Esophagus muscularis mucosa (tissue), 4 donors: ENCODE results near the gene TTC27. TPM values are rescaled to one million over a fixed set of nuclear protein-coding genes. Genes with fewer than 3 reads are reported as not detected.

Experiments
- DNase-seq: peaks from one replicate; pipeline ENCODE4 v3.0.0-alpha.2; 2017; ENCODE audit errors: extremely low spot score
- H3K27ac ChIP-seq, 4 donors: fragments of 200-600 bp; sonication (generic); replicated peaks in 1 of 4; 1 replicate in 3 of 4; 2 replicates in 1 of 4; pipeline ENCODE4 v1.5.1; 2016 to 2019; ENCODE audit warnings: mild to moderate bottlenecking in 1 of 4
- H3K27me3 ChIP-seq, 4 donors: fragments of 200-600 bp; sonication (generic); one replicate each; pipeline versions ENCODE4 v1.5.1 to v1.6.0; 2016 to 2019
- H3K36me3 ChIP-seq, 4 donors: fragments of 200-600 bp; sonication (generic); one replicate each; pipeline ENCODE4 v1.5.1; 2016 to 2019
- H3K4me1 ChIP-seq, 4 donors: fragments of 200-600 bp; sonication (generic); one replicate each; pipeline ENCODE4 v1.5.1; 2016 to 2019
- H3K4me3 ChIP-seq, 4 donors: fragments of 200-600 bp; sonication (generic); 1 replicate in 2 of 4; 2 replicates in 2 of 4; pipeline ENCODE4 v1.5.1; 2016 to 2019; ENCODE audit warnings: mild to moderate bottlenecking in 4 of 4, moderate library complexity in 1 of 4
- H3K9me3 ChIP-seq, 4 donors: fragments of 200-600 bp; sonication (generic); 1 replicate in 3 of 4; 2 replicates in 1 of 4; pipeline ENCODE4 v1.5.1; 2016 to 2019
- CTCF ChIP-seq, 3 experiments: fragments of 200-600 bp in 2 of 3; fragments of 450-650 bp in 1 of 3; sonication (generic) in 2 of 3; IDR thresholded peaks; one replicate each; pipeline ENCODE4 v1.5.1; 2017 to 2019; ENCODE audit warnings: antibody characterized with exemption in 3 of 3, mild to moderate bottlenecking in 2 of 3, moderate library complexity in 1 of 3
- EP300 ChIP-seq: sonication (generic); formaldehyde crosslinking; IDR thresholded peaks from one replicate; pipeline ENCODE4 v1.6.1; 2017; ENCODE audit warnings: antibody characterized with exemption
- POLR2A ChIP-seq: fragments of 450-650 bp; IDR thresholded peaks from one replicate; pipeline ENCODE4 v1.6.1; 2017; ENCODE audit warnings: antibody characterized with exemption, moderate library complexity, mild to moderate bottlenecking, low read depth
- POLR2AphosphoS5 ChIP-seq, 2 donors: sonication (generic); formaldehyde crosslinking; IDR thresholded peaks; one replicate each; pipeline ENCODE4 v1.6.1; 2017; ENCODE audit warnings: antibody characterized with exemption in 2 of 2
- WGBS: methylation state at CpG from one replicate; pipeline ENCODE4 v1.1.5; 2018; 5-methylcytosine and 5-hydroxymethylcytosine counted together
- intact Hi-C: fragments of 100-400 bp; cut with DNase I; formaldehyde crosslinking; loops from one replicate; pipeline ENCODE4 v1.15.1; 2023
- total RNA-seq, 4 donors: library from RNA; depleted of rRNA; stranded (reverse); fragments of >200 nt; gene quantifications; one replicate each; pipeline versions ENCODE4 v1.1.0 to v1.2.1, GENCODE V29; 2016

Gene TTC27
- total RNA-seq, 4 donors from 2014 or later = 9.8 to 13.7 (median 12.3) TPM

- Histone ChIP-seq H3K4me1 (peaks cover 0 to 18% (median 0%) of the 10 kb centered on the region in 4 donors), H3K27me3 (no peaks in the 10 kb centered on the region), H3K9me3 (no peaks in the 10 kb centered on the region), H3K4me3 (no peak overlapping the region), H3K27ac (no peak overlapping the region), H3K36me3 (peaks cover 0 to 7% (median 0%) of the 10 kb centered on the region in 4 donors)
- WGBS = 95% methylated on average over 3 of the region's 3 CpGs
- intact Hi-C loops = no loop called here
- no peak for TF ChIP-seq POLR2AphosphoS5 (IDR thresholded peaks at IDR 0.05)
- TF ChIP-seq EP300 = no peak
- no peak for TF ChIP-seq POLR2A
- TF ChIP-seq CTCF (IDR thresholded peaks at IDR 0.05) = no peak
- no peak for DNase-seq
Measured at GRCh38 chr2:32743480-32744236, 115.8 kb downstream of the TTC27 start.

GRCh38 chr2:32745191-32745590 lies 117.3 kb downstream of the TTC27 start:
- Histone ChIP-seq H3K9me3 (no peaks in the 10 kb centered on the region), H3K27me3 (no peaks in the 10 kb centered on the region), H3K27ac (no peak overlapping the region), H3K4me1 (peaks cover 0 to 18% (median under 1%) of the 10 kb centered on the region in 4 donors), H3K36me3 (peaks cover 0 to 16% (median 0%) of the 10 kb centered on the region in 4 donors), H3K4me3 (no peak overlapping the region)
- DNase-seq = no peak
- TF ChIP-seq POLR2AphosphoS5 (IDR thresholded peaks at IDR 0.05) (no peak), POLR2A (no peak), EP300 (no peak)
- intact Hi-C loops = no loop called here
- 70% methylated on average over 2 of the region's 2 CpGs for WGBS

- no peak for DNase-seq
- H3K4me3 ChIP-seq = no peak overlapping the region
- H3K4me1 ChIP-seq = peaks cover 0 to 18% (median 2%) of the 10 kb centered on the region in 4 donors
- WGBS = 81% methylated on average over 1 of the region's 1 CpG
- TF ChIP-seq POLR2A = no peak
- TF ChIP-seq CTCF (IDR thresholded peaks at IDR 0.05) = no peak
- TF ChIP-seq POLR2AphosphoS5 (IDR thresholded peaks at IDR 0.05) = no peak
- no peak for TF ChIP-seq EP300
- H3K9me3 ChIP-seq = no peaks in the 10 kb centered on the region
- intact Hi-C loops = no loop called here
- H3K27ac ChIP-seq = no peak overlapping the region
- H3K27me3 ChIP-seq = no peaks in the 10 kb centered on the region
- peaks cover 0 to 16% (median 0%) of the 10 kb centered on the region in 4 donors for H3K36me3 ChIP-seq
Measured at GRCh38 chr2:32745675-32746074, 117.8 kb downstream of the TTC27 start.

- Histone ChIP-seq H3K27ac (no peak overlapping the region), H3K27me3 (no peaks in the 10 kb centered on the region), H3K36me3 (peaks cover 0 to 10% (median 0%) of the 10 kb centered on the region in 4 donors), H3K9me3 (no peaks in the 10 kb centered on the region), H3K4me1 (peaks cover under 1 to 18% (median 5%) of the 10 kb centered on the region in 4 donors), H3K4me3 (no peak overlapping the region)
- intact Hi-C loops = no loop called here
- DNase-seq = no peak
- TF ChIP-seq POLR2A (no peak), POLR2AphosphoS5 (IDR thresholded peaks at IDR 0.05) (no peak), EP300 (no peak), CTCF (IDR thresholded peaks at IDR 0.05) (no peak)
Measured at GRCh38 chr2:32746669-32747068, 118.8 kb downstream of the TTC27 start.

- DNase-seq = no peak
- no peak overlapping the region for H3K4me3 ChIP-seq
- H3K27me3 ChIP-seq = no peaks in the 10 kb centered on the region
- H3K27ac ChIP-seq = no peak overlapping the region
- peaks cover 0 to 10% (median 0%) of the 10 kb centered on the region in 4 donors for H3K36me3 ChIP-seq
- WGBS = 88% methylated on average over 1 of the region's 1 CpG
- TF ChIP-seq POLR2A (no peak), EP300 (no peak), CTCF (IDR thresholded peaks at IDR 0.05) (no peak), POLR2AphosphoS5 (IDR thresholded peaks at IDR 0.05) (no peak)
- intact Hi-C loops = no loop called here
- peaks cover 14 to 24% (median 17%) of the 10 kb centered on the region in 4 donors for H3K4me1 ChIP-seq
- H3K9me3 ChIP-seq = no peaks in the 10 kb centered on the region
Measured at GRCh38 chr2:32748158-32748557, 120.3 kb downstream of the TTC27 start.
